GM12873 (cell line): ENCODE results near the gene TSC22D4.

Experiments
- CTCF ChIP-seq: IDR thresholded peaks from 2 replicates; pipeline ENCODE4 v1.5.1; 2012; ENCODE audit warnings: low read depth, mild to moderate bottlenecking, moderate library complexity, low read length, control low read depth; ENCODE audit not compliant: insufficient read depth; ENCODE audit errors: missing control alignments

Gene TSC22D4

GRCh38 chr7:100449190-100449795, 29.7 kb downstream of the TSC22D4 start:
- TF ChIP-seq CTCF: no peak

- TF ChIP-seq CTCF: no peak
These were observed 33.0 kb downstream of the TSC22D4 start for GRCh38 chr7:100446040-100446439.

DNA sequence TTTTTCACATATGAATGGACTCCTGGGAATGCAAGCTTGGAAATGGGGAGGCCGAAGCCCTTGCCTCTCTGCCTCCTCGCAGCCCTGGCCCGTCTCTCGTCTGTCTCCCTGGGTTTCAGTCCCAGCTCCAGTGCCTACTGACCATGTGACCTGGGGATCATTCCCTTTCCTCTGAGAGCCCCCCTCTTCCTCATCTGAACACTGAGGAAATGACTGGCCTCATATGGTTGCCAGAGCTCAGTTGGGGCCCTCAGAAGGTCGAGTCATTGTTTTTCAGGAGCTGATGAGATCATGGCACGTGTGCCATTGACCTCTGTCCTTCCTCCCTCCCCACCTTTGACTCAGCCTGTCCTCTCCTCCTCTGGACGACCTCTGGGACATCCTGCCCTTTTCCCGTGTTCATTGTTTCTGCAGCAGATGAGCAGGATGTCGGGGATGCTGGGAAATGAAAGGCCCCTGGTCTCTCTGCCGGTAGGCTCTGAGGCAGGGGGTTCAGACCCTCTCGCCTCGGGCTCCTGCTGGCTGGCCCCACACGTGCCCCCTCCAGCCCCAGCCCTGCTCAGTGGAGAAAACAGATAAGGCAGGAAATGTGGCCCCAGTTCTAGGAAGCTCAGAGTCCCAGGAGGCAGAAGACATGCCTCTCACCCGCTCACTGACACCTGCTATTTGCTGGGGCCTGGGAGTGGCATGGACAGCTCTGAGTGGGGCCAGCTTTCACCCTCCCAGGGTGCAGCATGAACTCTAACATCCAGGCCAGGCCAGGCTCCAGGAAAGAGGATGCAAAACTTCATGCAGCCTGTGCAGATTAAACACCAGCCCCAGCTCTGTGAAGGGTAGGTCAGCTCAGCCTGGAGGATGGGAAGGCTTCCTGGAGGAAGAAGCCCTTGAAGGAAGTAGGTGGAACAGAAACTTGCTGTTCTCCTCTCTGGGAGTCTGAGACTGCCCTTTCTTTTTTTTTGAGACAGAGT, 34.4 kb downstream of the TSC22D4 start:
- no peak for TF ChIP-seq CTCF

DNA sequence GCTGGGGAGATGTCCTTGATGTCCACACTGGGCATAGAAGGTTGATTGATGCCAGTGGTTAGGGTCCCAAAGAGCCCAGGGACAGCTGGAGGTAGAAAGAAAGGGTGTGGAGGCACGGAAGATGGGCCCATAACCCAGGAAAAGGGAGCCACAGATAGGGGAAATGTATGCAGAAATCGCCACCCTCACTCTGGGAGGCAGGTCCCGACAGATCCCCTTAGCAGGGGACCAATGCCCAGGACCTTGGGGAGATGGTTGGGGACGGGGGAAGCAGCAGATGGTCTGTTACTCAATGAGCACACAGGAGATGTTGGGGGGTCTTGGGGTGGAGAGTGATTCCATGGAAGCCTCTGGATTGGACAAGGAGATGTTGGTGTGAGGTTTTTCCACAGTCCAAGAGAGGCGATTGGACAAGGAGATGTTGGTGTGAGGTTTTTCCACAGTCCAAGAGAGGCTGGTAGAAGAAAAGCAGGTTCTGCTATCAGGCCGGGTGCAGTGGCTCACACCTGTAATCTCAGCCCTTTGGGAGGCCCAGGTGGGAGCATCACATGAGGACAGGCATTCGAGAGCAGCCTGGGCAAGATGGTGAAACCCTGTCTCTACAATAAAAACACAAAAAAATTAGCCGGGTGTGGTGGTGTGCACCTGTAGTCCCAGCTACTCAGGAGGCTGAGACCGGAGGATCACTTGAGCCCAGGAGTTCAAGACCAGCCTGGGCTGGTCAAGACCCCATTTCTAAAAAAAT, 35.7 kb downstream of the TSC22D4 start:
- TF ChIP-seq CTCF: no peak

GRCh38 chr7:100441641-100442535, 37.1 kb downstream of the TSC22D4 start:
- TF ChIP-seq CTCF: no peak

- TF ChIP-seq CTCF: no peak
These were observed 40.8 kb downstream of the TSC22D4 start for GRCh38 chr7:100438172-100438571.
